ENCODE results near the gene ZNF217.

GRCh38 chr20:53623134-53623453 lies 29.5 kb upstream of the ZNF217 start:
- TF ChIP-seq POLR2A (IDR thresholded peaks at IDR 0.05; ENCODE audit: low read depth, low read length): no peak
- no peak for TF ChIP-seq CTCF (IDR thresholded peaks at IDR 0.05; ENCODE audit: extremely low read depth in 1 of 2, insufficient read depth in 1 of 2, low read depth in 1 of 2, low read length in 2 of 2)
- no peak for TF ChIP-seq EZH2 (IDR thresholded peaks at IDR 0.05; ENCODE audit: borderline replicate concordance, low read depth, low read length, severe bottlenecking)
- no peak for TF ChIP-seq POLR2AphosphoS5 (IDR thresholded peaks at IDR 0.05; ENCODE audit: insufficient read depth, low read depth, low read length)

All from endothelial cell of umbilical vein (primary cell).